ENCODE results near the gene FES. TPM values are rescaled to one million over a fixed set of nuclear protein-coding genes. Genes with fewer than 3 reads are reported as not detected.

Gene FES
- total and polyA plus RNA-seq, 9 donors = 2.2 to 37.2 (median 24.8) TPM

DNA sequence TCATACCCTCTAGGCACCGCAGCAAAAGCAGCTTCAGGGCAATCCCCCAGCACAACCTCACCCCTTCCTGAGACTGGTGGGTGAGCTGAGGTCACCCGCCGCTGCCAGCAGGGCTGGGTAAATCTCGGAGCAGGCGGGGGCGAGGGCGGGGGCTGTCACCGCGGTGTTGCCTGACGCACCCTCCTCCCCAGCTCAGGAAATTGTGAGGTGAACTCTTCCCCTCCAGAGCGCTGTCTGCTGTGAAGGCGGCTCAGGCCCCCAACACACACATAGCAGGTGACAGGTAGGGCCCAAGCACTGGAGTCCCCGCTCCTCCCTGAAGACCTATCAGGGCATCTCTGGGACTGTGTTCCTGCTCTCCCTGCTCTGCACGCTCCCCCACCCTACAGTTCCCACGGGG lies 46.2 kb upstream of the FES start:
- 82 to 90% (median 83%) methylated on average over 15 of the region's 15 CpGs for WGBS, 3 donors
- Histone ChIP-seq H3K27me3 (no peaks in the 10 kb centered on the region), H3K9me3 (no peaks in the 10 kb centered on the region), H3K4me3 (no peak overlapping the region), H3K36me3 (no peaks in the 10 kb centered on the region), H3K27ac (no peak overlapping the region), H3K4me1 (ENCODE audit: insufficient read depth) (no peaks in the 10 kb centered on the region)
- intact Hi-C loops (cut with DNase I) = loop anchor here in 1 of 4 donors (5.0 kb wide), 1 partner anchor 1831 kb away; no protein-coding TSS in a partner anchor
- no peak for TF ChIP-seq POLR2A (IDR thresholded peaks at IDR 0.05)
- no peak for TF ChIP-seq CTCF (IDR thresholded peaks at IDR 0.05)
- no peak for TF ChIP-seq EP300 (IDR thresholded peaks at IDR 0.05)
- no peak for DNase-seq

DNA sequence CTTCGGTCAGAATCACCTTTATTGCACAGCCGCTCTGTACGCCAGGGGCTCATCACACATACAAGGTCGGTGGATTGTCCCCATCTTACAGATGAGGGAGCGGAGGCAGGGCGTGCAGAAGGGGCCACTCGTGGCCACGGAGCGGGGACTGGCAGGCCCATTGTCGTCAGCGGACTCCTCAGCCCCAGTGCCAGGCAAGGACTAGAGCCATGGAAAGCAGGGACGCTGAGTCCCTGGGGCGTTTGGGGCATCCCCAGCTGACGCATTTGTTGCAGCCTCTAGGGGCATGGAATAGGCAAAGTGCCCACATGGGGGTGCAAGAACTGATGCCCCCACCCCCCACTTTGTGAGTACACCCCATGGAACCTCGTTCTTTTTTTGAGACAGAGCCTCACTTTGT lies 45.8 kb upstream of the FES start:
- Histone ChIP-seq H3K27ac (no peak overlapping the region), H3K9me3 (no peaks in the 10 kb centered on the region), H3K4me3 (no peak overlapping the region), H3K36me3 (no peaks in the 10 kb centered on the region), H3K4me1 (ENCODE audit: insufficient read depth) (no peaks in the 10 kb centered on the region), H3K27me3 (no peaks in the 10 kb centered on the region)
- intact Hi-C loops (cut with DNase I) = loop anchor here in 1 of 4 donors (5.0 kb wide), 1 partner anchor 1831 kb away; no protein-coding TSS in a partner anchor
- no peak for DNase-seq
- TF ChIP-seq CTCF (IDR thresholded peaks at IDR 0.05) = no peak
- no peak for TF ChIP-seq POLR2A (IDR thresholded peaks at IDR 0.05)
- TF ChIP-seq EP300 (IDR thresholded peaks at IDR 0.05) = no peak
- WGBS, 3 donors = 87 to 92% (median 90%) methylated on average over 15 of the region's 15 CpGs

DNA sequence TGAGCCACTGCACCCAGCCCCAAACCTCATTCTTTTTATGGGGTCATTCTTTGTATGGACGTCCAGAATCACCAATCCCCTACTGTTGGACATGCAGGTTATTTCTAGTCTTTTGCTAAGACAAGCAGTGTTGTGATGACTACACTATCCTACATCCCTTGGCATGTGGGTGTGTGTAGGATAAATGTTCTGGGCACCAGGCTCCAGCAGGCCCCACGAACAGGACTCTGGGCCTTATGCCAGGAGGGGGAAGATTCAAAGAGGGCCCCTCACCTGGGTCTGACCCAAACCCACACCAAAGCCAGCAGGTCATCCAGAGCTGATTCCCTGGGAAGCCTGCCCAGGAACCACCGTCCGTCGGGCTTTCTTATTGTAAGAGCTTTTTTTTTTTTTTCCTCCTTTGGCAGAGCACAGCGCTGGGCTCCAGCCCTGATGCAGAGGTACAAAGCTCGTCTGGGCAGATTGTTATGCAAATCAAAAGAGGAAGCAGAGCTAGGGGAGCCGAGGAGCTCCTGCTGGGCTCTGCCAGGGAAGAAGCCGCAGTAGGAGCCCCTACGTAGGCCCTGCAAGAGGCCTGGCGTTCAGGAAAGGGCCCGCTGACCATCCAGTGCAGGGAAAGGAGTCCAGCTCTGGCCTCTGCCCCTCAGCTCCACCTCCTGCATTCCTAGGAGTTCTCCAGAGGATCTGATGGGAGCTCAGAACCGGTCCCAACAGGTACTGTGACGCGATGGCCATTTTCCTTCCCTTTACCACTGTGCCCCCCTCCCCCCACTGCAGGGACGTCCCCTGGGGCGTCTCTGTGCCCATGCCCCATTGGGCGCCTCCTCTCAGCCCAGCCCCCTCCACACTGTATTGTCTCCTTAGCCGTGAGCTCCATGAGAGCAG lies 44.9 kb upstream of the FES start:
- no peak overlapping the region for H3K4me3 ChIP-seq
- no peaks in the 10 kb centered on the region for H3K36me3 ChIP-seq
- intact Hi-C loops (cut with DNase I) = loop anchor here in 1 of 4 donors (5.0 kb wide), 1 partner anchor 1832 kb away; no protein-coding TSS in a partner anchor
- H3K4me1 ChIP-seq (ENCODE audit: insufficient read depth) = no peaks in the 10 kb centered on the region
- TF ChIP-seq EP300 (IDR thresholded peaks at IDR 0.05) = no peak
- no peak for TF ChIP-seq POLR2A (IDR thresholded peaks at IDR 0.05)
- TF ChIP-seq CTCF (IDR thresholded peaks at IDR 0.05) = no peak
- DNase-seq = no peak
- no peak overlapping the region for H3K27ac ChIP-seq
- 59 to 63% (median 62%) methylated on average over 19 of the region's 19 CpGs for WGBS, 3 donors
- no peaks in the 10 kb centered on the region for H3K27me3 ChIP-seq
- no peaks in the 10 kb centered on the region for H3K9me3 ChIP-seq

GRCh38 chr15:90840157-90840855 lies 44.0 kb upstream of the FES start:
- DNase-seq = no peak
- intact Hi-C loops (cut with DNase I) = no loop called here
- WGBS, 3 donors = 94 to 95% (median 95%) methylated on average over 18 of the region's 18 CpGs
- Histone ChIP-seq H3K27ac (no peak overlapping the region), H3K4me1 (ENCODE audit: insufficient read depth) (no peaks in the 10 kb centered on the region), H3K4me3 (no peak overlapping the region), H3K27me3 (no peaks in the 10 kb centered on the region), H3K9me3 (no peaks in the 10 kb centered on the region), H3K36me3 (no peaks in the 10 kb centered on the region)
- TF ChIP-seq EP300 (IDR thresholded peaks at IDR 0.05) (no peak), CTCF (IDR thresholded peaks at IDR 0.05) (no peak), POLR2A (IDR thresholded peaks at IDR 0.05) (no peak)
